ENCODE results near the gene GALNTL6.

The GALNTL6 gene

GRCh38 chr4:172919269-172919668, 1106.1 kb downstream of the GALNTL6 start:
- TF ChIP-seq LEF1 (IDR thresholded peaks at IDR 0.05; ENCODE audit: borderline replicate concordance) (no peak), SP1 (IDR thresholded peaks at IDR 0.05) (no peak), FOXK2 (IDR thresholded peaks at IDR 0.05) (no peak), FOXM1 (IDR thresholded peaks at IDR 0.05; ENCODE audit: borderline replicate concordance) (no peak), SUZ12 (IDR thresholded peaks at IDR 0.05) (no peak), NFRKB (IDR thresholded peaks at IDR 0.05) (no peak), L3MBTL2 (conservative IDR thresholded peaks at IDR 0.05) (no peak), ZNF384 (IDR thresholded peaks at IDR 0.05) (no peak), BHLHE40 (IDR thresholded peaks at IDR 0.05; ENCODE audit: borderline replicate concordance) (no peak), CTBP1 (IDR thresholded peaks at IDR 0.05; ENCODE audit: borderline replicate concordance) (no peak), FOXA1 (IDR thresholded peaks at IDR 0.05) (no peak), HDGF (IDR thresholded peaks at IDR 0.05; ENCODE audit: borderline replicate concordance) (no peak), ELF4 (IDR thresholded peaks at IDR 0.05) (no peak), TARDBP (IDR thresholded peaks at IDR 0.05) (no peak), PKNOX1 (IDR thresholded peaks at IDR 0.05) (no peak), ARNT (IDR thresholded peaks at IDR 0.05) (no peak)
- CTCF ChIA-PET: interaction anchor here (1.1 kb wide), 1 partner anchor 94 kb away, joined by 4 read pairs; no protein-coding TSS in a partner anchor
- POLR2A ChIA-PET: no interaction called here
- DNase-seq (ENCODE audit: extremely low spot score): no peak

GRCh38 chr4:172927096-172927814, 1114.1 kb downstream of the GALNTL6 start:
- DNase-seq (ENCODE audit: extremely low spot score): no peak
- ChIA-PET CTCF (no interaction called here), POLR2A (no interaction called here)
- TF ChIP-seq ARNT (IDR thresholded peaks at IDR 0.05) (no peak), LEF1 (IDR thresholded peaks at IDR 0.05; ENCODE audit: borderline replicate concordance) (no peak), L3MBTL2 (conservative IDR thresholded peaks at IDR 0.05) (no peak), FOXA1 (IDR thresholded peaks at IDR 0.05) (no peak), NFRKB (IDR thresholded peaks at IDR 0.05) (no peak), SUZ12 (IDR thresholded peaks at IDR 0.05) (no peak)

- TF ChIP-seq ELF4 (IDR thresholded peaks at IDR 0.05): no peak
- TF ChIP-seq ZNF384 (IDR thresholded peaks at IDR 0.05): no peak
- no peak for TF ChIP-seq TARDBP (IDR thresholded peaks at IDR 0.05)
- TF ChIP-seq NFRKB (IDR thresholded peaks at IDR 0.05): no peak
- no peak for TF ChIP-seq HDGF (IDR thresholded peaks at IDR 0.05; ENCODE audit: borderline replicate concordance)
- TF ChIP-seq BHLHE40 (IDR thresholded peaks at IDR 0.05; ENCODE audit: borderline replicate concordance): no peak
- TF ChIP-seq FOXA1 (IDR thresholded peaks at IDR 0.05): no peak
- no peak for TF ChIP-seq PKNOX1 (IDR thresholded peaks at IDR 0.05)
- no peak for TF ChIP-seq LEF1 (IDR thresholded peaks at IDR 0.05; ENCODE audit: borderline replicate concordance)
- no peak for TF ChIP-seq ARNT (IDR thresholded peaks at IDR 0.05)
- no peak for TF ChIP-seq CTBP1 (IDR thresholded peaks at IDR 0.05; ENCODE audit: borderline replicate concordance)
- TF ChIP-seq SUZ12 (IDR thresholded peaks at IDR 0.05): no peak
- no peak for TF ChIP-seq SP1 (IDR thresholded peaks at IDR 0.05)
- no peak for TF ChIP-seq FOXK2 (IDR thresholded peaks at IDR 0.05)
- no peak for TF ChIP-seq FOXM1 (IDR thresholded peaks at IDR 0.05; ENCODE audit: borderline replicate concordance)
- TF ChIP-seq L3MBTL2 (conservative IDR thresholded peaks at IDR 0.05): no peak
- CTCF ChIA-PET: no interaction called here
- no peak for DNase-seq (ENCODE audit: extremely low spot score)
- POLR2A ChIA-PET: no interaction called here
Measured at GRCh38 chr4:172928347-172928746, 1115.1 kb downstream of the GALNTL6 start.

GRCh38 chr4:172938072-172938829, 1125.0 kb downstream of the GALNTL6 start:
- ChIA-PET POLR2A (interaction anchor here (0.8 kb wide), 1 partner anchor 24 kb away, joined by 3 read pairs; no protein-coding TSS in a partner anchor), CTCF (interaction anchor here (0.7 kb wide), 1 partner anchor 75 kb away, joined by 3 read pairs; no protein-coding TSS in a partner anchor)
- TF ChIP-seq L3MBTL2 (conservative IDR thresholded peaks at IDR 0.05) (no peak), ARNT (IDR thresholded peaks at IDR 0.05) (peak; percentile 38; the same call in 1 of the 2 replicates), FOXM1 (IDR thresholded peaks at IDR 0.05; ENCODE audit: borderline replicate concordance) (no peak), LEF1 (IDR thresholded peaks at IDR 0.05; ENCODE audit: borderline replicate concordance) (no peak), HDGF (IDR thresholded peaks at IDR 0.05; ENCODE audit: borderline replicate concordance) (no peak), ELF4 (IDR thresholded peaks at IDR 0.05) (no peak), PKNOX1 (IDR thresholded peaks at IDR 0.05) (peak; percentile 39; the same call in 1 of the 2 replicates), SUZ12 (IDR thresholded peaks at IDR 0.05) (no peak)
- no peak for DNase-seq (ENCODE audit: extremely low spot score)

GRCh38 chr4:172938870-172939269, 1125.7 kb downstream of the GALNTL6 start:
- no peak for TF ChIP-seq L3MBTL2 (conservative IDR thresholded peaks at IDR 0.05)
- ChIA-PET CTCF (no interaction called here), POLR2A (interaction anchor here (0.8 kb wide), 1 partner anchor 23 kb away, joined by 3 read pairs; no protein-coding TSS in a partner anchor)
- DNase-seq (ENCODE audit: extremely low spot score): no peak

GRCh38 chr4:172942840-172943239, 1129.6 kb downstream of the GALNTL6 start:
- POLR2A ChIA-PET: no interaction called here
- TF ChIP-seq FOXK2 (IDR thresholded peaks at IDR 0.05) (no peak), FOXA1 (IDR thresholded peaks at IDR 0.05) (no peak), ELF4 (IDR thresholded peaks at IDR 0.05) (no peak), HDGF (IDR thresholded peaks at IDR 0.05; ENCODE audit: borderline replicate concordance) (no peak), FOXM1 (IDR thresholded peaks at IDR 0.05; ENCODE audit: borderline replicate concordance) (no peak), ARNT (IDR thresholded peaks at IDR 0.05) (no peak), BHLHE40 (IDR thresholded peaks at IDR 0.05; ENCODE audit: borderline replicate concordance) (no peak), TARDBP (IDR thresholded peaks at IDR 0.05) (no peak), NFRKB (IDR thresholded peaks at IDR 0.05) (no peak)
- no peak for DNase-seq (ENCODE audit: extremely low spot score)
- CTCF ChIA-PET: interaction anchor here (0.6 kb wide), 1 partner anchor 44 kb away, joined by 3 read pairs; no protein-coding TSS in a partner anchor
